Left ventricle myocardium superior (tissue), 1 donor: ENCODE data around the gene EHMT2. TPM values are rescaled to one million over a fixed set of nuclear protein-coding genes. Genes with fewer than 3 reads are reported as not detected.
"Not testable (repeated sequence)": the region's sequence is repeated elsewhere in the genome, so short reads cannot be mapped to it uniquely, and the experiment has no call there.

Experiments
- ATAC-seq: fragments of 200-7000 bp; cut with Tn5 transposase; one replicate; pipeline ENCODE4 v1.9.1; 2020; ENCODE audit warnings: mild to moderate bottlenecking, moderate library complexity
- DNase-seq: peaks from one replicate; pipeline ENCODE4 v3.0.0-alpha.2; 2020
- intact Hi-C: fragments of 100-400 bp; cut with micrococcal nuclease; formaldehyde crosslinking; loops from one replicate; pipeline ENCODE4 v1.11.0; 2022
- long read RNA-seq: library from polyadenylated mRNA; unstranded; transcript quantifications from one replicate; pipeline ENCODE4 v2.0.0, GENCODE V29; 2021
- total RNA-seq: library from RNA; stranded (reverse); fragmentation: NEBNext Ultra II Directional; extraction: Animal tissue kit (Norgen Biotek cat#: 25700); gene quantifications from one replicate; pipeline ENCODE4 v1.2.1, GENCODE V29; 2021
- donor health status: DM: no; HTN: yes; CAD: no; lungs with severe emphysema.

The EHMT2 gene
- 17.1 TPM for total RNA-seq
- long read RNA-seq, full-length matches to known transcripts, result 11 of 25 reads
- long read RNA-seq, partial matches to known transcripts, result 8 of 25 reads
- long read RNA-seq, other reads (novel, unspliced or antisense), result 6 of 25 reads

DNA sequence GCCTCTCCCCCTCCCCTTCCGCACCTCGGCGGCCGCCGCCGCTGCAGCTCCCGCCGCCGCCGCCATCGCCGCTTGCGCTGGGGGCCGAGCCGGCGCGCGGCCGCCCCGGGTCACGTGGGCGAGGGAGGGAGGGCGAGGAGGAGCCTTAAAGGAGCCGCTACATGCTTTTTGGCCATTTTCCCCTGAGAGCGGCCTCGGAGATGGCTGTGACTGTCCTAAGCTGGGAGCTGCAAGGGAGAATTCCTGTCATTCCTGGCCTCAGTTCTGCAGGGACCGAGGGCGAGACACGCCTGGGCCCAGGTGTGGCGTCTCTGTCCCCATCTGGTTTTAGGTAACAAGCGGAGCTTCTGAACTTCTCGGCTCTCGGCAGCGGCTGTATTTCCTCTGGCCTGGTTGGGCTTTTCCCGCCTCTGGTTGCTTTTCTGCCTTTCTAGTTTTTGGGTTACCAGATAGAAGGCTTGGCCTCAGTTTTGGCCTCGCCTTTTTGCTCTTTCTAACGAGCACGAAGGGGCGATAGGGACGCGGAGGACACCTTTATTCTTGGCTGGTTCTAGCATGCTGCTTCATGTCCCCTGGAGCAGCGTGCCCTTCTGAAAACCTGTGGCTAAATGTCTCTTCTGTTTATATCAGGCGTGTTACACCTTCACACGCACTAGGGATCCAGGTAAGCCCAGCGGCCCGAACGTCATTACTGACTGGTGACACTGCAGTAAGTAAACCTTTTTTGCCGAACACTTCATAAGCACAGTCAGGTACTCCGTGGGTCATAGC is at the start of gene EHMT2:
TSS of gene EHMT2 (minus strand) at position 87 of the 771 bp plus-strand sequence. CDS start at position 66, 21 bp downstream.
- DNase-seq (peak; percentile 89), ATAC-seq (peak; percentile 66)
- intact Hi-C loops, result no loop called here

DNA sequence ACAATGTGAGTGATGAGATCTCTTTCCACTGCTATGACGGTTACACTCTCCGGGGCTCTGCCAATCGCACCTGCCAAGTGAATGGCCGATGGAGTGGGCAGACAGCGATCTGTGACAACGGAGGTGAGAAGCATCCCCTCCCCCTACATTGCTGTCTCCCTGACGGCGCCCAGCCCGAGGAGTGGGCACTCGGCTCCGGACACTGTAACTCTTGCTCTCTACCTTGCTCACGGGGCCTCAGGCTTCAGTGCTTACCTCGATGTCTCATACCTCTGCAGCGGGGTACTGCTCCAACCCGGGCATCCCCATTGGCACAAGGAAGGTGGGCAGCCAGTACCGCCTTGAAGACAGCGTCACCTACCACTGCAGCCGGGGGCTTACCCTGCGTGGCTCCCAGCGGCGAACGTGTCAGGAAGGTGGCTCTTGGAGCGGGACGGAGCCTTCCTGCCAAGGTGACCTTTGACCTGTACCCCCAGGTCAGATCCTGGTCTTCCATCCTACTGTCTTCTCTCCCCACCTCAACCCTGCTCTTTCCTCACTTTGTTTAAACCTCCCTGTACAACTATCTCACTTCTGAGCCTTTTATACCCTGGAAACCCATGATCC is 49.7 kb upstream of the EHMT2 start:
- intact Hi-C loops, result no loop called here
- ATAC-seq (no peak), DNase-seq (no peak)

DNA sequence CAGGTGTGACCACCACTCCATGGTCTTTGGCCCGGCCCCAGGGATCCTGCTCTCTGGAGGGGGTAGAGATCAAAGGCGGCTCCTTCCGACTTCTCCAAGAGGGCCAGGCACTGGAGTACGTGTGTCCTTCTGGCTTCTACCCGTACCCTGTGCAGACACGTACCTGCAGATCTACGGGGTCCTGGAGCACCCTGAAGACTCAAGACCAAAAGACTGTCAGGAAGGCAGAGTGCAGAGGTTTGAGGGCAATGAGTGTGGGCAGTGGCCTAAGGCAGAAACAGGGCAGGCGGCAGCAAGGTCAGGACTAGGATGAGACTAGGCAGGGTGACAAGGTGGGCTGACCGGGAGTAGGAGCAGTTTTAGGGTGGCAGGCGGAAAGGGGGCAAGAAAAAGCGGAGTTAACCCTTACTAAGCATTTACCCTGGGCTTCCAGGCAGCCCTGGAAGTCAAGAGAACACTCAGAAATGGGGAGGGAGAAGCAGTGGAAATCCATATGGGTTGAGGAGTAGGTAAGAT is 48.9 kb upstream of the EHMT2 start:
- DNase-seq (no peak), ATAC-seq (no peak)
- intact Hi-C loops, result no loop called here

DNA sequence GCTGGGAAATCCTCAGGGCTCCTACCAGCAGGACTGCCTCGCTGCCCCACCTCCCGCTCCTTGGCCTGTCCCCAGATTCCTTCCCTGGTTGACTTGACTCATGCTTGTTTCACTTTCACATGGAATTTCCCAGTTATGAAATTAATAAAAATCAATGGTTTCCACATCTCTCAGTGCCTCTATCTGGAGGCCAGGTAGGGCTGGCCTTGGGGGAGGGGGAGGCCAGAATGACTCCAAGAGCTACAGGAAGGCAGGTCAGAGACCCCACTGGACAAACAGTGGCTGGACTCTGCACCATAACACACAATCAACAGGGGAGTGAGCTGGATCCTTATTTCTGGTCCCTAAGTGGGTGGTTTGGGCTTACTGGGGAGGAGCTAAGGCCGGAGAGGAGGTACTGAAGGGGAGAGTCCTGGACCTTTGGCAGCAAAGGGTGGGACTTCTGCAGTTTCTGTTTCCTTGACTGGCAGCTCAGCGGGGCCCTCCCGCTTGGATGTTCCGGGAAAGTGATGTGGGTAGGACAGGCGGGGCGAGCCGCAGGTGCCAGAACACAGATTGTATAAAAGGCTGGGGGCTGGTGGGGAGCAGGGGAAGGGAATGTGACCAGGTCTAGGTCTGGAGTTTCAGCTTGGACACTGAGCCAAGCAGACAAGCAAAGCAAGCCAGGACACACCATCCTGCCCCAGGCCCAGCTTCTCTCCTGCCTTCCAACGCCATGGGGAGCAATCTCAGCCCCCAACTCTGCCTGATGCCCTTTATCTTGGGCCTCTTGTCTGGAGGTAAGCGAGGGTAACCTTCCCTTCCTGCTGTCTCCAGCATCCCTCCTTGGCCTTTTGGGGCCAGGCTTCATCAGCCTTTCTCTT is 48.2 kb upstream of the EHMT2 start, which contains the start of gene CFB:
TSS of gene CFB (plus strand) at position 589 of the 863 bp plus-strand sequence. CDS start at position 716, 127 bp downstream.
- DNase-seq, result peak; percentile 73
- peak; percentile 86 for ATAC-seq
- intact Hi-C loops, result no loop called here

DNA sequence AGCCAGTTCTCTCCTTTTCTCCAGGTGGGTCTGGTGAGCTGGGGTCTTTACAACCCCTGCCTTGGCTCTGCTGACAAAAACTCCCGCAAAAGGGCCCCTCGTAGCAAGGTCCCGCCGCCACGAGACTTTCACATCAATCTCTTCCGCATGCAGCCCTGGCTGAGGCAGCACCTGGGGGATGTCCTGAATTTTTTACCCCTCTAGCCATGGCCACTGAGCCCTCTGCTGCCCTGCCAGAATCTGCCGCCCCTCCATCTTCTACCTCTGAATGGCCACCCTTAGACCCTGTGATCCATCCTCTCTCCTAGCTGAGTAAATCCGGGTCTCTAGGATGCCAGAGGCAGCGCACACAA is 47.6 kb upstream of the EHMT2 start:
- ATAC-seq (no peak), DNase-seq (no peak)
- intact Hi-C loops, result no loop called here

DNA sequence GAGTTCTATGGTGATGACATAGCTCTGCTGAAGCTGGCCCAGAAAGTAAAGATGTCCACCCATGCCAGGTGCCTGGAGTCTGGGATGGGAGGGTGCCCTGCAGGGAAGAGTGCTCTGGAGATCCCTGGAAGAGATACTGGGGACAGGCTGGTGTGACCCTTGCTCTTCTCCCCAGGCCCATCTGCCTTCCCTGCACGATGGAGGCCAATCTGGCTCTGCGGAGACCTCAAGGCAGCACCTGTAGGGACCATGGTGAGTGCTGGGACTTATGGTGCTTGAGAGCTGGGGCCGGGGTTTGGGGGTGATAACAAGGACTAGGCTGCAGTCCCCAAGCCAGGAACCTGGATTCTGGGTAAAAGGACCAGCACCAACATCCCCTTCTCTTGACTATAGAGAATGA is 46.2 kb upstream of the EHMT2 start:
- ATAC-seq, result no peak
- intact Hi-C loops, result no loop called here
- no peak for DNase-seq

DNA sequence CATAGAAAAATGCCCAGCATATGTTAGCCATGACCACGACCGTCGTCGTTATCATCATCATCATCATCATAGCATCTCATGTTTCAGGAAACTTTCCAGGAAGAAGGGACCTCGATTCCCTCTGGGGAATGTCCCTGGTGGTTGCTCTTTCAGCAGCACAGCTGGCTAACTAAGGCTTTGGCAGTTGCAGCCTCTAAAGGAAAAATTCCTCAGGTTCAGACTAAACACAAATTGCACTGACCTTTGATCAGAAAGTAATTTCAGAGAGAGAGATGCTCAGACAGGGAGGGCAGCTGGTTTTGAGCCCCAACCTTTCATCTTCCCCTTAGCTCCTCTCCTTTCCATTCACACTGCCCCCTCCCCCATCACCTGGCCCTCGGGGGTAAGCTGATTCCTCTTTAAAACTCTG is 42.8 kb upstream of the EHMT2 start:
- ATAC-seq (no peak), DNase-seq (no peak)
- intact Hi-C loops, result no loop called here

DNA sequence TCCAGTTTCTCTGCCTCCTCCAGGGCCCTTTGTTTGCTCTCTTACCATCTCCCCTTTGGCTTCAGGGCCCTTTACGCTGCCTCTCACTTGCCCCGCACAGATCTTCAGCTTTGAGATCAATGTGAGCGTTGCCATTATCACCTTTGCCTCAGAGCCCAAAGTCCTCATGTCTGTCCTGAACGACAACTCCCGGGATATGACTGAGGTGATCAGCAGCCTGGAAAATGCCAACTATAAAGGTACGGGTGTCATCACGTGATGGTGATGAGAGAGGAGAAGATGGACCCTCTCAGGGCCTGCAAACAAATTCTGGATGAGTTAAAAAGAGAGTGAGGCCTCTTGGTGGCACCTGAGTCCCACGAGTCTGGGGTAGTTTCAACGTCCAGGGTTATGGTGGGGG is 38.3 kb upstream of the EHMT2 start:
- intact Hi-C loops, result no loop called here
- no peak for DNase-seq
- ATAC-seq, result no peak

DNA sequence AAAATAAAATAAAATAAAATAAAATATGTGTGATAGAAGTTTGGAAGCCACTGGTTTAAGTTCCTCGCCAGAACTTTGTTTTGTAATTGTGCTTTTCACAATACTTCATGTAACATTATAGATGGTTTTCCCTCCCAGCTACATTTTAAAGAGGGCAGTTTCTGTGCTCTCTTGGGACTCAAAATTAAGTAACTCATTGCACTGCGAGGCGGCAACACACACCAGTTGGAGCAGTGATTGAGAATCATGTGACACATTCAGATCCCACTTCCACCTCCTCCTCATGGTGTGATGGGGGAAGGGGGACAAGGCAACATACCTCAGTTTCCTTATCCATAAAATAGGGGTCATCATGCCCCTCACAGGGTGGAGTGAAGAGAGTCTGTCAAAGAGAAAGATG is 37.5 kb upstream of the EHMT2 start:
- ATAC-seq (no peak), DNase-seq (no peak)
- intact Hi-C loops, result no loop called here

DNA sequence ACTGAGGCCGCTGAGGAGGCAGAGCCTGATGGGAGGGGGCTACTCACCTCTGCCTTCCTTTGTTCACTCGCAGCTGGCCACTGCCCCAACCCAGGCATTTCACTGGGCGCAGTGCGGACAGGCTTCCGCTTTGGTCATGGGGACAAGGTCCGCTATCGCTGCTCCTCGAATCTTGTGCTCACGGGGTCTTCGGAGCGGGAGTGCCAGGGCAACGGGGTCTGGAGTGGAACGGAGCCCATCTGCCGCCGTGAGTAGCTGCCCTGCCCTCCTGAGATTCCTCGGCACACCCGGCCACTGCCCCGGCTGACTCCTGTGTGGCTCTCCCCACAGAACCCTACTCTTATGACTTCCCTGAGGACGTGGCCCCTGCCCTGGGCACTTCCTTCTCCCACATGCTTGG is 36.0 kb upstream of the EHMT2 start:
- intact Hi-C loops, result no loop called here
- DNase-seq (no peak), ATAC-seq (no peak)

DNA sequence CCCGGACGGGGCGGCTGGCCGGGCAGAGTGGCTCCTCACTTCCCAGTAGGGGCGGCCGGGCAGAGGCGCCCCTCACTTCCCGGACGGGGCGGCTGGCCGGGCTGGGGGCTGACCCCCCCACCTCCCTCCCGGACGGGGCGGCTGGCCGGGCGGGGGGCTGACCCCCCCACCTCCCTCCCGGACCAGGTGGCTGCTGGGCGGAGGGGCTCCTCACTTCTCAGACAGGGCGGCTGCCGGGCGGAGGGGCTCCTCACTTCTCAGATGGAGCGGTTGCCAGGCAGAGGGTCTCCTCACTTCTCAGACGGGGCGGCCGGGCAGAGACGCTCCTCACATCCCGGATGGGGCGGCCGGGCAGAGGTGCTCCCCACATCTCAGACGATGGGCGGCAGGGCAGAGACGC is 34.6 kb upstream of the EHMT2 start:
- DNase-seq, ATAC-seq, intact Hi-C loops: not testable (repeated sequence)

DNA sequence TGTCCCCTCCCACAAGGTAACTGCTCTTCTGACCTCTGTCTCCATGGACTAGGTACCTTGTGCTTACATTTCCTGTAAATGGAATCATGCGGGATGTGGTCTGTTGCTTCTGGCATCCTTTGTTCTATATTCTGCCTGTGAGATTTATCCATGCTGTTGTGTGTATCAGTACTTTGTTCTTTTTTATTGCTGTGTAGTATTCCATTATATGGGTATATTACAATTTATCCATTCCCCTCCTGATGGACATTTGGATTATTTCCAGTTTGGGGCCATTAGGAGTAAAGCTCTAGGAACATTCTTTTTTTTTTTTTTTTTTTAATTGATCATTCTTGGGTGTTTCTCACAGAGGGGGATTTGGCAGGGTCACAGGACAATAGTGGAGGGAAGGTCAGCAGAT is 33.5 kb upstream of the EHMT2 start:
- ATAC-seq (no peak), DNase-seq (no peak)
- intact Hi-C loops, result no loop called here

DNA sequence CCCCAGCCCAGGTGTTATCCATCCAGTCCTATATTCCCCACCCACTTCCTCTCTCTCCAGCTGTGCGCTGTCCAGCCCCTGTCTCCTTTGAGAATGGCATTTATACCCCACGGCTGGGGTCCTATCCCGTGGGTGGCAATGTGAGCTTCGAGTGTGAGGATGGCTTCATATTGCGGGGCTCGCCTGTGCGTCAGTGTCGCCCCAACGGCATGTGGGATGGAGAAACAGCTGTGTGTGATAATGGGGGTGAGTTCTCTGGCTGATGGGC is 31.1 kb upstream of the EHMT2 start:
- intact Hi-C loops, result no loop called here
- ATAC-seq (no peak), DNase-seq (no peak)

DNA sequence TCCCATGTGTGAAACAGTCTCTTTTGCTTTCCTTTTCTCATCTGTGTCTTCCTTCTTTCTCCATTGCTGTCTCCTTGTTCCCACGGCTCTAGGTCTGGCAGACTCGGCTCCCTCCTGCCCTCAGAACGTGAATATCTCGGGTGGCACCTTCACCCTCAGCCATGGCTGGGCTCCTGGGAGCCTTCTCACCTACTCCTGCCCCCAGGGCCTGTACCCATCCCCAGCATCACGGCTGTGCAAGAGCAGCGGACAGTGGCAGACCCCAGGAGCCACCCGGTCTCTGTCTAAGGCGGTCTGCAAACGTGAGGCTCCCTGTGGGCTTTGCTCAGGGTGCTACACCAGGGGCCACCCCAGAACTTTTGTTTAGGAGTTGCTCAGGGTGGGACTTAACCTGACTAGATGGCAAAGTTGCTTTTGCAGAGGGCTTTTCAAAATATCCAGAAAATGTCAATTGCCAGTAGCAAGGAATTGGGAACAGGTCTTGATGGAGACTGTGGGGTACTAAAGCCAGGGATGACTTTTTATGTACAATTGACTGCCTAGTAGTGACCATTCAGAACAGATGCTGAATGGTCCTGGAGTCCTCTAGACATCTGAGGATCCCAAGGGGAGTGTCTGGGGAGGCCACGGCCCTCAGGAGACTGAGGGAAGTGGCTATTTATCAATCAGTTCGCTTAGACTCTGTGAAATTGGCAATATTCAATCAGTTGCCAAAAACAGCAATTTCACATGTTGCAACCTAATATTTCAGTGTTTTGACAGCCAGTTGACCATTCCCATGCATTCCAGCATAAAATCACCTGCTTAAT is 30.6 kb upstream of the EHMT2 start:
- ATAC-seq, result no peak
- no peak for DNase-seq
- intact Hi-C loops, result no loop called here

DNA sequence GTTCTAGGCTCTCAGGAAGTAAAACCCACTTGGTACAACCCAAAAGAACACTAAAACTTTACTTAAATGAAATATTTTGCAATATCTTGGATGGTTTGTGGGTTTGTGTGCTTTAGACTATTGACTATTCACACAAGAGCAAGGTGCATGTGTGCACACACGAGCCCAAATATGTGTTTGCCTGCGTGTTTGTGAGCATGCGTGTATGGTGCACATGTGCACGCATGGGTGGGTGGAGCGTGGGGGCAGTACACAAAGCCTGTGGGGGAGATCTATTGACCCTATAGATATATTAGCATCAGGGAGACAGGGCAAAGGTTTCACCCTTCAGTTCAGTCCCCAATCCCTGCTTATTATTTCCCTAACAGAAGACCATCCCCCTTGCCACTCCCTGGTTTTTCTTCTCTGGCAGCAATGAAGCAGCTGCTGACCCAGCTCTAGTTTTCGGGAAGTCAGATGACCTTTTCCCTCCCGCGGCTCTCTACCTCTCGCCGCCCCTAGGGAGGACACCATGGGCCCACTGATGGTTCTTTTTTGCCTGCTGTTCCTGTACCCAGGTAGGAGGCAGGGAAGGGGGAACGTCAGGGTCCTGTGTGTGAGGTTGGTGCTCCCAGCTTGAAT is 29.9 kb upstream of the EHMT2 start, which contains the start of gene C2:
TSS of gene C2 (plus strand) at position 476 of the 621 bp plus-strand sequence. CDS start at position 512, 36 bp downstream.
- intact Hi-C loops, result no loop called here
- no peak for DNase-seq
- peak; percentile 25 for ATAC-seq

DNA sequence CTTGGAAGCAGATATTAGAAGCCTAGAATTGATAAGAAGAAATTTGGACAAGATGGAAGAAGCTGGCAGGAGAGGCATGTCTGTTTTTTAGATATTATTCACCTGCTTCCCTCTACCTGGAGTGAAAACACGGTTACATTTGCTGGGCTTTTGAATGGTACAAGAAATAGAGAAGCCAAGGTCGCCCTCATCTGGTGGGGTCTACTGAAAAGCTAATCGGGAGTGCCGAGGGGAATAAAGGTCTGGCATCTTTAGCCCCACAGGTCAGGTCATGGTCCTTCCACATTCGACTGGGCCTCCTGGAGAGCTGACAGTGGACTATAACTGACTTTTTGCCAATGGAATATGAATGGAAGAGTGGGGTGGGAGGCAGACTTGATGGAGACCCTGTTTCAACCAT is 25.4 kb upstream of the EHMT2 start:
- no peak for ATAC-seq
- intact Hi-C loops, result no loop called here
- DNase-seq, result no peak

DNA sequence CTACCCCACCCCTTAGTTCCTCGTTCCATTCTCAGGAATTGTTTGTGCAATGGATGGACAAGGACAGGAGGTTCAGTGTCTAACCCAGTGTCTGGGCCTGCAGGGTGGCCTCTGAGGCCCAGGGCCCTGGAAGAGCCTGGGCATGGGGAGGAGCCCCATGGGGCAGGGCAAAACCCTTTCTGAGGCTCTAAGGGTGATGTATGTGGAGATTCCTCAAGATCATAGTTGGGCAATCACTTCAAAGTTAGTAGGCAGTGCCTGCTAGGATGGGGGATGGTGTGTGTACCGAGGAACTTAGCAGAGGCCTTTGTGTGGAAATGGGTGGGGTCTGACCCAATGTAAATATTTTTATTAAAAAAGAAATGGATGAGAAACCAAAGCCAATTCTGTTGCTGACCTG is 23.3 kb upstream of the EHMT2 start:
- intact Hi-C loops, result no loop called here
- no peak for ATAC-seq
- no peak for DNase-seq

DNA sequence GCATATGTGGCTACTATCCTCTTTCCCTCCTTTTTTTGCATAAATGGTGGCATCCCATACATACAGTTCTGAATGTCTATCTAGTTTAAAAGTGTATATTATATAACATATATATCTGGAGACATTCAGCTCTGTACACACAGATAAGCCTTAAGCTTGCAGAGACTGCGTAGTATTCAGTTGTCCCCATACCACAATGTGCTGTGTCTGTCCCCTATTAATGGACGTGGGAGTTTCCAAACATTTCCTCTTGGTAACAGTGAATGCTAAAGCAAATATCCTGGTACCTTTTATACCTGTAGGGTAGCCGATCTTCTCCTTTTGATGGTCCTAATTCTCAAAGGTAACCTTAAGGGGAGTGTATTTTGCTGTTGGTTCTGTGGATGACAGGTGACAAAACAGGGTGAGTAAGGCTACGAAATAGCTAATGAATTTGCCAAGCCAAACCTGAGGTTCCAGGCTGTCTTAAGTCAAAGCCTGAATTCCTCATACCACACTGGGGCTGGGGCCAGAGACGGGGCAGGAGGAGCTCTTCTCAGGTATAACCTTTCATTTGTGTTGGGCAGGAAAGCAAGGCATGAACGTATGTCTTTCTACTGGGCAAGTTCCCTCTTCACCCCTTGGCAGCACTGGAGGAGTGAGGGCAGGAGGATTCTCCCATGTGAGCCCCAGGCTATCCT is 22.3 kb upstream of the EHMT2 start:
- DNase-seq (no peak), ATAC-seq (no peak)
- intact Hi-C loops, result no loop called here
